Stimulated activated CD8-positive, alpha-beta memory T cell treated with anti-CD3 and anti-CD28 coated beads, Interleukin-2, amount 100 ng/mL, for 1 hour (primary cell): ENCODE data around the gene SDK2.
"Not testable (repeated sequence)": the region's sequence is repeated elsewhere in the genome, so short reads cannot be mapped to it uniquely, and the experiment has no call there.

ENCODE experiments used
- DNase-seq, 2 donors: peaks; one replicate each; pipeline ENCODE4 v3.0.0-alpha.2; 2020; ENCODE audit warnings: low read depth in 2 of 2

The SDK2 gene

GRCh38 chr17:73342050-73342522 lies 302.2 kb downstream of the SDK2 start:
- DNase-seq, result no peak

GRCh38 chr17:73341350-73342049 lies 302.7 kb downstream of the SDK2 start:
- no peak for DNase-seq

GRCh38 chr17:73340093-73340596 lies 304.1 kb downstream of the SDK2 start:
- no peak for DNase-seq

- DNase-seq, result no peak
Measured at GRCh38 chr17:73338566-73339197, 305.6 kb downstream of the SDK2 start.

- no peak for DNase-seq
Measured at GRCh38 chr17:73338050-73338521, 306.2 kb downstream of the SDK2 start.

- no peak for DNase-seq
Measured at GRCh38 chr17:73337330-73337710, 306.9 kb downstream of the SDK2 start.

- DNase-seq, result no peak
Measured at GRCh38 chr17:73336408-73337329, 307.6 kb downstream of the SDK2 start.

- DNase-seq, result no peak
Measured at GRCh38 chr17:73335591-73336407, 308.4 kb downstream of the SDK2 start.

- no peak for DNase-seq
Measured at GRCh38 chr17:73334771-73335513, 309.3 kb downstream of the SDK2 start.

- DNase-seq, result not testable (repeated sequence)
Measured at GRCh38 chr17:73333445-73333844, 310.8 kb downstream of the SDK2 start.

GRCh38 chr17:73331060-73331459 lies 313.2 kb downstream of the SDK2 start:
- no peak for DNase-seq

GRCh38 chr17:73327676-73328075 lies 316.6 kb downstream of the SDK2 start:
- no peak for DNase-seq

GRCh38 chr17:73325527-73325842 lies 318.8 kb downstream of the SDK2 start:
- no peak for DNase-seq

- DNase-seq, result no peak
Measured at GRCh38 chr17:73324711-73325526, 319.3 kb downstream of the SDK2 start.

- no peak for DNase-seq
Measured at GRCh38 chr17:73324160-73324475, 320.1 kb downstream of the SDK2 start.

- no peak for DNase-seq
Measured at GRCh38 chr17:73323409-73324159, 320.7 kb downstream of the SDK2 start.

- no peak for DNase-seq
Measured at GRCh38 chr17:73320601-73321264, 323.5 kb downstream of the SDK2 start.

GRCh38 chr17:73319766-73320165 lies 324.5 kb downstream of the SDK2 start:
- no peak for DNase-seq

- DNase-seq, result no peak
Measured at GRCh38 chr17:73318836-73319235, 325.4 kb downstream of the SDK2 start.
